HG02981 (cell line): ENCODE data around the gene PUS3.

Experiments used
- ATAC-seq: cut with Tn5 transposase; IDR thresholded peaks from one replicate; pipeline ENCODE4 v1.9.1; 2021; ENCODE audit warnings: mild to moderate bottlenecking, moderate library complexity; ENCODE audit not compliant: unreplicated experiment

Gene PUS3

DNA sequence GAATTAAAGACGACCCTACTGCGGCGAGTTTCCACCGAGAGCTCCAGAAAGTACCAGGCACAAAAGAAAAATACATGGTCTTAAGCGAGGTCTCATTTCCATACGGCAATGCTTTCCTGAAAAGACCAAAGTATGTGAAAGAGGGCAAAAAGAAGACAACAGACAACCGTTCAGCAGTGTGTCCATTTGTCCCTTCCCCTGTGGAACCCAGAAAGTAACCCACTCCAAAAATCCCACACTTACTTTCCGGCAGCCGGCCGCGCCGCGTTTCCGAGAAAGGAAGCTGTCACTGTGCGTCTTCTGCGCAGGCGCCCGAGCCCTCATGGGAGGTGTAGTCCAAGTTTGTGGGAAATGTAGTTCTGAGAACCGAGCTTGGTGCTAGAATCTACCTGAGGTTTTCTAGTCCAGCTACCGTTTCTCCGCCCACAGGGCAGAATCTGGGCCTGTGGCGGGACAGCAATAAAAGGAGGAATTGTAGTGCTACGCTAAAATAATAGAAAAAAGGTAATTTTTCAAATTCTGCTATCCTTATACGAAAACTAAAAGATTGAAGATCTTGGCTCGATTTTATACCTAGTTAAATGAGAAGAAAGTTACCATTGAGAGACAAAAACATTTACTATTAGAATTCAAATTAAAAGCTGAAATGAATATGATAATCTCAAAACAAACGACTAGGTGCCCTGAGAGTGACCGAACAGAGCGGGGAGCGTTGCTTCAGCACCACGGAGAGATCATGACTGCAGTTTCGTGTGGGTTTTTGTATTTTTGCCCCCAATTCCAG, at the start of gene PUS3:
TSS of gene PUS3 (minus strand) at position 280 of the 784 bp plus-strand sequence. CDS start 6,922 bp downstream, outside the sequence.
- peak; percentile 97 for ATAC-seq

- ATAC-seq = no peak
Observed at GRCh38 chr11:125952559-125952958, 49.6 kb upstream of the PUS3 start.

DNA sequence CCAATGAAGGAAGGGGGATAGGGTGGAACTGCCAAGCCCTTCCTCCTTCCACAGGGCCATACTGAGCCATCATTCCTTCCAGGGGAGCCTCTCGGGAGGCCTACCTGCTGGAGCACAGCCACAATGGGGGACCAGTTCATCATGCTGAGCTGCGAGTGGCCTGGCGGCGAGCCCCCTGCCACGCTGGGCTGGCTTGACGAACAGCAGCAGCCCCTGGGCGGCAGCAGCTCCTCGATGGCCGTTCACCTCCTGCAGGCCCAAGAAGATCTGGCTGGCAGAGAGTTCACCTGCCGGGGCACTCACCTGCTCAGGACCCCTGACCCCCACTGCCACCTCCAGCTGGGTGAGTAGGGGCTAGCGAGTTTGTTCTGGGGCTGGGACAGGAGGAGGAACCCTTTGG, 48.7 kb upstream of the PUS3 start:
- ATAC-seq = no peak

- no peak for ATAC-seq
Observed at GRCh38 chr11:125950696-125951651, 48.0 kb upstream of the PUS3 start.

GRCh38 chr11:125950178-125950490, 47.1 kb upstream of the PUS3 start:
- no peak for ATAC-seq

GRCh38 chr11:125949271-125950177, 46.5 kb upstream of the PUS3 start:
- ATAC-seq = no peak

GRCh38 chr11:125948278-125949051, 45.5 kb upstream of the PUS3 start:
- no peak for ATAC-seq

- no peak for ATAC-seq
Observed at GRCh38 chr11:125947419-125948277, 44.6 kb upstream of the PUS3 start.

GRCh38 chr11:125946712-125947418, 43.9 kb upstream of the PUS3 start:
- ATAC-seq = no peak

- ATAC-seq = no peak
Observed at GRCh38 chr11:125945797-125946520, 43.0 kb upstream of the PUS3 start, which contains the start of gene VSIG10L2. TSS of gene VSIG10L2 (plus strand) at chr11:125946044. CDS start at chr11:125946056, 12 bp downstream.

- no peak for ATAC-seq
Observed at GRCh38 chr11:125945011-125945796, 42.2 kb upstream of the PUS3 start.

DNA sequence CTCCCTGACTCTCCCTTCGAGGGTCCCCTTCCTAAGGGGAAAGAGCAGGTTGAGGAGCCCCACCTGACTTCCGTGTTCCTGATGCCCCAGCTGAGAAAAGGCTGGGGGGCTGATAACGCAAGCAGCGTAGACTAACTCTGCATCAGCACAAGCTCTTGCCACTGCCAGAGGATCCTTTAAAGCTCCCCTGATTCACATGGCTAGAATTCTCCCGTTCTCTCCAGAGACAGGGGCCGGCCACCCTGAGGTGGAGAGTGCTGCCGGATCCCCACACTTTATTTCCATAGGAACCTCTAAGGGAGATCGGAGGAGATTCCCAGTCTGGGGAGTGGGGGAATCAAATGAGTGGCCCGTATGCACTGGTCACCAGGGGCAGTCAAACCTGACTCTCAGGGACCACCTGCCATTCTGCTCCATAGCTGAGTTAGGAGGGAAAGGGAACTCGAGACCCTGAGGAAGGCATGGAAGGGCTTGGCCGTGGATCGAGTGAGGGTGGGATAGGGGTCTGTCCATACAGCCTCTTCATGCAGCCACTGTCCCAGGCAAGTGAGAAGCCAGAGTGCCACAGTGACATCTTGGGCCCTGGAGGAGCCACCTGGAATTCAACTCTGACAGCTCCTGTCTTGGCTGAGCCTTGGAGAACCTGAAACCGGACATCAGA, 41.5 kb upstream of the PUS3 start:
- no peak for ATAC-seq

GRCh38 chr11:125943661-125944349, 40.8 kb upstream of the PUS3 start:
- no peak for ATAC-seq

DNA sequence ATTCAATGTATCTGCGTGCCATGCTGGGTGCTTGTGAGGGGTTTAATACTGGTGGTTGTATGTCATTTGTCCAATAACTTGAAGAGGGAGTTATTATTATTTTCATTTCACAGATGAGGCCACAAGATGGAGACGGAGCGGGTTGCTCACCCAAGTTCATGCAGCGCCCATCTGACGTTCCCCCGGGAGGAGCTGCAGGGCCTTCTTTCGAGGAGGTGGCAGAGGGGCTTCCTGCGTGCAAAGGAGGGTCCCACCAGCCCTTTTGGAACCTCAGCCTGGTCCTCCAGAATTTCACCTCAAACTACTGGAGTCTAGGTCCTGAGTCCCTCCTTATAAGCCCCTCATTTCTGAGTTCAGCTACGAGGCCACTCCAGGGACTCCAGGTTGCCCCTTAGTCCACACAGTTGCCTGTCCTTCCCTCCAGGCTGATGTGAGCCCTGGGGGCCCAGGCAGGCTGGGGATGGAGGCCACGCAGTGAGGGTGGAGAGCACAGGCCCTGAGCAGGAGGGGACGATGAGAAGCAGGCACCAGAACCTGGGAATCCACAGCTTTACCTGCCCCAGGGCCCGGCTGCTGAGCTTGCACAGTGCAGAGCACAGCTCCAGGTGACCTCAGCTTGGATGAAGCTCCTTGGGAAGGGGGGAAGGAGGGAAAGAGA, 39.9 kb upstream of the PUS3 start:
- ATAC-seq = no peak
